ENCODE data around the gene STK24.

DNA sequence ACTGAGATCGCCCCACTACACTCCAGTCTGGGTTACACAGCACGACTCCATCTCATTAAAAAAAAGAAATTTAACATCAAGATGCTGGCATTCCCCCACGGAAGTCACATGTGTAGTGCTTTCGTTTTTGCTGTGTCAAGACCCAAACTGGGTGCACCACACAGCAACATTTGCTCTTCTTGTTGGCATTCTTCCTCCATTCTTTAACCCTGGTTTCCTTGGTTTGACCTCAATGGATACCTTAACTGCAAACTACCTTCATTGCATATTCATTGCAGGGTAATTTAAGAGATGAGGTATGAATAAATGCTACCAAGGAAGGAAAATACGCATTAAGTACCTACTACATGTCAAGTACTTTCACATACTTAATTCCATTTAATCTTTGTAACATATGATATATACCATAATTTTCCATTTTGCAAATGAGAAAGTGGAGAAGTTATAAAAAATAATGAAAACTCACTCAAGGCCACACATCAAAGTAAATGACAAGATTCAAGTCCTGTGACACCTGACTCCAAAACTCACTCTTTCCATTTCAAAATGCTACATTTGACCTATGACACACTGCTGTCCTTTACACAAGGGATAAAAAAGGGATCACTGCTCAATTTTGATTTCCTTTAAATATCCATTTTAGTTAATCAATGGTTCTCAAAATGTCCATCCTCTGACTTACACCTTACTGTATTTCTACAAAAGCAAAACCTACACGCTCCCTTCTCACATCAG lies 59.2 kb downstream of the STK24 start:
- TF ChIP-seq, protein P1, sequence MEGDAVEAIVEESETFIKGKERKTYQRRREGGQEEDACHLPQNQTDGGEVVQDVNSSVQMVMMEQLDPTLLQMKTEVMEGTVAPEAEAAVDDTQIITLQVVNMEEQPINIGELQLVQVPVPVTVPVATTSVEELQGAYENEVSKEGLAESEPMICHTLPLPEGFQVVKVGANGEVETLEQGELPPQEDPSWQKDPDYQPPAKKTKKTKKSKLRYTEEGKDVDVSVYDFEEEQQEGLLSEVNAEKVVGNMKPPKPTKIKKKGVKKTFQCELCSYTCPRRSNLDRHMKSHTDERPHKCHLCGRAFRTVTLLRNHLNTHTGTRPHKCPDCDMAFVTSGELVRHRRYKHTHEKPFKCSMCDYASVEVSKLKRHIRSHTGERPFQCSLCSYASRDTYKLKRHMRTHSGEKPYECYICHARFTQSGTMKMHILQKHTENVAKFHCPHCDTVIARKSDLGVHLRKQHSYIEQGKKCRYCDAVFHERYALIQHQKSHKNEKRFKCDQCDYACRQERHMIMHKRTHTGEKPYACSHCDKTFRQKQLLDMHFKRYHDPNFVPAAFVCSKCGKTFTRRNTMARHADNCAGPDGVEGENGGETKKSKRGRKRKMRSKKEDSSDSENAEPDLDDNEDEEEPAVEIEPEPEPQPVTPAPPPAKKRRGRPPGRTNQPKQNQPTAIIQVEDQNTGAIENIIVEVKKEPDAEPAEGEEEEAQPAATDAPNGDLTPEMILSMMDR (IDR thresholded peaks at IDR 0.05; ENCODE audit: low read depth, low read length, poor library complexity, severe bottlenecking), result no peak
- TF ChIP-seq EZH2phosphoT487 (IDR thresholded peaks at IDR 0.05; ENCODE audit: borderline replicate concordance, low read length), result no peak
